ENCODE results near the gene EPB41L5.

EPB41L5 gene

DNA sequence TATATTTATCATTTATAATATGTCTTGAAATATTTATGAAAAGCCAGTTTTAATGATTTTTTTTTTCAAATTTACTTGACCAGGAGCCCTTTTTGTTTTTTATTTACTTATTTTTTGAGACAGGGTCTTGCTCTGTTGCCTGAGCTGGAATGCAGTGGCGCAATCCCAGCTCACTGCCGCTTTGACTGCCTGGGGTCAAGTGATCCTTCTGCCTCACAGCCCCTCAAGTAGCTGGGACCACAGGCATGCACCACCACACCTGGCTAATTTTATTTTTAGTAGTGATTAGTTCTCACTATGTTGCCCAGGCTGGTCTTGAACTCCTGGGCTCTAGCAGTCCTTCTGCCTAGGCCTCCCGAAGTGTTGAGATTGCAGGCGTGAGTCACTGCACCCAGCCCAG is 5.7 kb downstream of the EPB41L5 start:
- TF ChIP-seq, protein P1, sequence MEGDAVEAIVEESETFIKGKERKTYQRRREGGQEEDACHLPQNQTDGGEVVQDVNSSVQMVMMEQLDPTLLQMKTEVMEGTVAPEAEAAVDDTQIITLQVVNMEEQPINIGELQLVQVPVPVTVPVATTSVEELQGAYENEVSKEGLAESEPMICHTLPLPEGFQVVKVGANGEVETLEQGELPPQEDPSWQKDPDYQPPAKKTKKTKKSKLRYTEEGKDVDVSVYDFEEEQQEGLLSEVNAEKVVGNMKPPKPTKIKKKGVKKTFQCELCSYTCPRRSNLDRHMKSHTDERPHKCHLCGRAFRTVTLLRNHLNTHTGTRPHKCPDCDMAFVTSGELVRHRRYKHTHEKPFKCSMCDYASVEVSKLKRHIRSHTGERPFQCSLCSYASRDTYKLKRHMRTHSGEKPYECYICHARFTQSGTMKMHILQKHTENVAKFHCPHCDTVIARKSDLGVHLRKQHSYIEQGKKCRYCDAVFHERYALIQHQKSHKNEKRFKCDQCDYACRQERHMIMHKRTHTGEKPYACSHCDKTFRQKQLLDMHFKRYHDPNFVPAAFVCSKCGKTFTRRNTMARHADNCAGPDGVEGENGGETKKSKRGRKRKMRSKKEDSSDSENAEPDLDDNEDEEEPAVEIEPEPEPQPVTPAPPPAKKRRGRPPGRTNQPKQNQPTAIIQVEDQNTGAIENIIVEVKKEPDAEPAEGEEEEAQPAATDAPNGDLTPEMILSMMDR (IDR thresholded peaks at IDR 0.05), result no peak

DNA sequence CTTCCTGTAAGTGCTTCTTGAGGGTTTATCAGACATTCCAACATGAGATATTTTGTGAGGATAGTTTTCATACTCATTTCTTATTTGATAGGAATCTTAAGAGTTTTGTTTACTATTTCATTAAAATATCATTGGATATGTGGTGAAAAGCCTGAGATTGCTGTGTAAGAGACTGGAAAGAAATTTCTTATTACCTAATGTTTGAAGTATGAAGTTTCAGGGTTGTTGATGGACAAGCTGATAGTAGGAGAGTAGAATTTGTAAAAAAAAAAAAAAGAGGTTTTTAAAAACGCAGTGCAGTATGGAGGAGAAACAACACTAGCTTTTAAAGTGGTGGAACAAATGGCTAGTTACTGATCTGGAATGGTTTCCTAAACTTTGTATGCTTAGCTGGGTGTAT is 7.7 kb downstream of the EPB41L5 start:
- TF ChIP-seq, protein P1 (IDR thresholded peaks at IDR 0.05), result no peak

DNA sequence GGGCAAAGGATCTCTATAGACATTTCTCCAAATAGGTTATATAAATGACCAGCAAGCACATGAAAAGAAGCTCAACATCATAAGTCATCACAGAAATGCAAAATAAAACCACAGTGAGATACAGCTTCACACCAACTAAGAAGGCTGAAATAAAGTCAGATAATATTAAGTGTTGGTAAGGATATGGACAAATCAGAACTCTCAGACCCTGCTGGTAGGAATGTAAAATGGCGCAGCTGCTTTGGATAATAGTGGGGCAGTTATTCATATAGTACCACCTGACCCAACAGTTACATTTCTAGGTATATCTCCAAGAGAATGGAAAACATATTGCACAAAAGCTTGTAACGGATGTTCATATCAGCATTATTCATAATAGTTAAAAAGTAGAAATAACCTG is 14.0 kb downstream of the EPB41L5 start:
- TF ChIP-seq, protein P1 (IDR thresholded peaks at IDR 0.05), result no peak

GRCh38 chr2:120028795-120029194 is 15.9 kb downstream of the EPB41L5 start:
- TF ChIP-seq, protein P1 (IDR thresholded peaks at IDR 0.05), result no peak

DNA sequence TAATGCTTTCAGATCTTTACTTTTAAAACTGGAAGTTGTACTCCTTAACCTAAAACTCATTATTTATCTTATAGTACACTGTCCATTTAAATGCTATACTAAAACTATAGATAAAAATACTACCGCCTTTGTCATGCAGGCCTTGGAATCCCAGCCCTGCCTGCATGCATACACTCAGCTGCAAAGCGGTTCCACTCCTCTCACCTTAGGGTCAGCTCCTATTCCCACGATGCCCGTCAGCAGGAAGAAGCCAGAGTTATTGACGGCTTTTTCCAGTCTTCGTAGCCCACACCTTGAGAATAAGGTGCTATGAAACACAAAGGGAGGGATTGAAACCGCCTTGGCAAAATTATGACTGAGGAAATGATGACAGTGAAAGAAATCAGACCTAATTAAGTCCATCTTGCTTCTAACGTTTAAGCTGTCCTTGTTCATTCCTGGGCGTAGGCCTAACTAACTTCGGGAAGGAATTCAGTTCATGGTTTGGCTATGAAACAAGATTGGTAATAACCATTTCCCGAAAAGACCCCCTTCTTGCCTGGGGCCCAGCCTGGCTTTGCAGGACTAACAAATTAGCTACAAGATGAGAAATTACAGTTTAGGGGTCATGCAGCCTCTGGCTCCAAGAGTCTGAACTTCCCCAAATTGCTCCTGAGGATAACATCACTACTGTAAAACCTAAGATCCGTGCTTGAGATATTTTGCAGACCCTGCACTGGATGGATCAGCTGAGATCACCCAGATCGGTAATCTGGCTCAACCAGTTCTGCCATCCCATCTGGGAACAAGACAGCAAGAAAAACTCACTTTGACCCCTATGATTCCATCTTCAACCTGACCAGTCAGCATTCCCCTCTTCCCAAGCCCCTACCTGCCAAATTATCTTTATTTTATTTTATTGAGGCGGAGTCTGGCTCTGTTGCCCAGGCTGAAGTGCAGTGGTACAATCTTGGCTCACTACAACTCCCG is 17.1 kb downstream of the EPB41L5 start:
- TF ChIP-seq, protein P1 (IDR thresholded peaks at IDR 0.05), result no peak

DNA sequence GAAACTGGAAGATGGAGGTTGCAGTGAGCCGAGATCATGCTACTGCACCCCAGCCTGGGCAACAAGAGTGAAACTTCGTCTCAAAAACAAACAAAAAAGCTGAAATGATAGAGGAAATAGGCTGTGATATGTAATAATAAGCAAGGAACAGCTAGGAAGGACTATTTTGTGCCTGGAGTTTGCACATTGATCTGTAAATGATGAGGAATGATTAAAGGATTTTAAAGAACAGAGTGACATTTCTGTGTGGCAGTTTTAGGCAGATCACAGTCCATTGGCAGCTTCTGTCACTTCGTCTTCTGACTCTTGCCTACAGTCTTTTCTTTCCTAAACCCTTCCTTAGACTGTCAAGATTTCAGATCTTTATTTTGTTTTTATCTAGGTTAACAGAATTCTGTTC is 19.4 kb downstream of the EPB41L5 start:
- TF ChIP-seq, protein P1 (IDR thresholded peaks at IDR 0.05), result no peak

DNA sequence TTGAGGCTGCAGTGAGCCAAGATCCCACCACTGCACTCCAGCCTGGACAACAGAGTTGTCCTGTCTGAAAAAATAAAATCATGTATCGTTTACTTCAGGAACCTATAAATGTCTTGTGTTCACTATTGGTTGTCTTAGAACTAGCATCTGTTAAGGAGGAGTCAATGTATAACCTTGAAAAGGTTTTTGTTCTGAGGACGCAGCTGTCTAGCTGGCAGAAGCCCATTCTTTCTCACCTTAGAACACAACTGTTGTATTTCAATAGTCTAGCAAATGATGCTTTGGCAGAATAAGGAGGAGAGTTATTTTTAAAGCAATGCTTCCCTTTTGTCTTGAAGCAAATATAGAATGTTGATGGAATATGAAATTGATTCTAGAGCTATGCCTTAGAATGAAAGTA is 21.1 kb downstream of the EPB41L5 start:
- TF ChIP-seq, protein P1 (IDR thresholded peaks at IDR 0.05), result no peak

Measured in LNCAP (cell line).